Measurements from ENCODE around the gene PEAR1. TPM values are rescaled to one million over a fixed set of nuclear protein-coding genes. Genes with fewer than 3 reads are reported as not detected.

The PEAR1 gene
- polyA plus RNA-seq, 2 of the 4 experiments (the other 2 are of a cell fraction) = 1.7 to 5.0 TPM

GRCh38 chr1:156869455-156869854, 24.1 kb upstream of the PEAR1 start (continued):
- no peak for TF ChIP-seq RARB (CRISPR knock-in tag; IDR thresholded peaks at IDR 0.05)
- TF ChIP-seq FOXS1 (CRISPR knock-in tag; IDR thresholded peaks at IDR 0.05) = no peak

- 89% methylated on average over 16 of the region's 18 CpGs for WGBS (ENCODE audit: missing lambda C conversion rate)
- CTCF ChIA-PET = interaction anchor here (0.6 to 20.8 kb wide), 11 partner anchors 10 to 214 kb away, joined by 3 to 239 read pairs (median 5); partner anchors contain the start of genes INSRR, NTRK1 and PEAR1
- POLR2A ChIA-PET = no interaction called here
- H3K4me2 ChIP-seq = no peak overlapping the region
- TF ChIP-seq RNF2 (IDR thresholded peaks at IDR 0.05; ENCODE audit: borderline replicate concordance, low read depth) (no peak), USF2 (IDR thresholded peaks at IDR 0.05) (no peak), CEBPB (IDR thresholded peaks at IDR 0.05) (no peak), RARB (CRISPR knock-in tag; IDR thresholded peaks at IDR 0.05) (no peak)
- FAIRE-seq (no peak), DNase-seq (ENCODE audit: low read depth in 1 of 2, low spot score in 1 of 2) (no peak), ATAC-seq (no peak)
- peaks cover 13% of the 10 kb centered on the region for H3K4me1 ChIP-seq
- no peak overlapping the region for H3K27ac ChIP-seq
- H3K4me3 ChIP-seq = no peak overlapping the region
- no peaks in the 10 kb centered on the region for H3K9me3 ChIP-seq
These were observed 19.9 kb upstream of the PEAR1 start for GRCh38 chr1:156873659-156874058.

GRCh38 chr1:156874142-156874541, 19.4 kb upstream of the PEAR1 start:
- ChIA-PET CTCF (interaction anchor here (0.6 to 20.8 kb wide), 11 partner anchors 10 to 215 kb away, joined by 3 to 239 read pairs (median 5); partner anchors contain the start of genes INSRR, NTRK1 and PEAR1), POLR2A (no interaction called here)
- DNase-seq (ENCODE audit: low read depth in 1 of 2, low spot score in 1 of 2) (no peak), FAIRE-seq (no peak), ATAC-seq (no peak)
- no peak overlapping the region for H3K27ac ChIP-seq
- no peak overlapping the region for H3K4me2 ChIP-seq
- WGBS (ENCODE audit: missing lambda C conversion rate) = 78% methylated on average over 5 of the region's 5 CpGs
- no peak overlapping the region for H3K4me3 ChIP-seq
- TF ChIP-seq CBX2 (IDR thresholded peaks at IDR 0.05; ENCODE audit: borderline replicate concordance, low read depth) = no peak
- no peak for TF ChIP-seq JUN (IDR thresholded peaks at IDR 0.05)
- no peak for TF ChIP-seq NPAS2 (CRISPR knock-in tag; IDR thresholded peaks at IDR 0.05; ENCODE audit: borderline replicate concordance)
- H3K4me1 ChIP-seq = peaks cover 13% of the 10 kb centered on the region
- H3K9me3 ChIP-seq = no peaks in the 10 kb centered on the region

- no peak overlapping the region for H3K27ac ChIP-seq
- H3K4me3 ChIP-seq = no peak overlapping the region
- POLR2A ChIA-PET = no interaction called here
- ATAC-seq = no peak
- CTCF ChIA-PET = interaction anchor here (0.6 to 20.8 kb wide), 11 partner anchors 12 to 185 kb away, joined by 3 to 239 read pairs (median 6); partner anchors contain the start of genes INSRR, NTRK1 and PEAR1
- 81% methylated on average over 16 of the region's 16 CpGs for WGBS (ENCODE audit: missing lambda C conversion rate)
- no peak for FAIRE-seq
- H3K4me1 ChIP-seq = peaks cover 13% of the 10 kb centered on the region
- no peak for DNase-seq (ENCODE audit: low read depth in 1 of 2, low spot score in 1 of 2)
- H3K9me3 ChIP-seq = no peaks in the 10 kb centered on the region
- no peak overlapping the region for H3K4me2 ChIP-seq
- no peak for TF ChIP-seq RNF2 (IDR thresholded peaks at IDR 0.05; ENCODE audit: borderline replicate concordance, low read depth)
- no peak for TF ChIP-seq FOSL2 (IDR thresholded peaks at IDR 0.05)
- TF ChIP-seq FOSL2 (CRISPR knock-in tag; IDR thresholded peaks at IDR 0.05) = no peak
- TF ChIP-seq HES2 (IDR thresholded peaks at IDR 0.05) = no peak
- no peak for TF ChIP-seq ZNF302 (CRISPR knock-in tag; IDR thresholded peaks at IDR 0.05)
- no peak for TF ChIP-seq PBX3 (IDR thresholded peaks at IDR 0.05)
- TF ChIP-seq MAZ (IDR thresholded peaks at IDR 0.05; ENCODE audit: borderline replicate concordance, low read depth, low read length) = no peak
- TF ChIP-seq JUNB (IDR thresholded peaks at IDR 0.05) = no peak
- no peak for TF ChIP-seq TP53 (CRISPR knock-in tag; IDR thresholded peaks at IDR 0.05)
- TF ChIP-seq MAX (IDR thresholded peaks at IDR 0.05) = no peak
- no peak for TF ChIP-seq HDAC2 (IDR thresholded peaks at IDR 0.05)
- TF ChIP-seq NR3C1 (IDR thresholded peaks at IDR 0.05) = no peak
- no peak for TF ChIP-seq EHMT2 (IDR thresholded peaks at IDR 0.05; ENCODE audit: low read depth)
- no peak for TF ChIP-seq ATOH8 (CRISPR knock-in tag; IDR thresholded peaks at IDR 0.05; ENCODE audit: low read depth)
These were observed 18.8 kb upstream of the PEAR1 start for GRCh38 chr1:156874572-156875340.

Data from A549 (cell line).